Thoracic aorta (tissue), 2 donors: Measurements from ENCODE around the gene MYO1G. TPM values are rescaled to one million over a fixed set of nuclear protein-coding genes. Genes with fewer than 3 reads are reported as not detected.

Experiments used
- ATAC-seq: fragments of 150-250 bp; one replicate; pipeline ENCODE4 v1.8.0; 2017; ENCODE audit warnings: low read depth; ENCODE audit not compliant: insufficient number of reproducible peaks, low FRiP score
- DNase-seq: peaks from one replicate; pipeline ENCODE4 v3.0.0-alpha.2; 2020; ENCODE audit warnings: low spot score
- H3K27ac ChIP-seq, 2 donors: fragments of 200-600 bp; sonication (generic); 1 replicate in 1 of 2; 2 replicates in 1 of 2; pipeline ENCODE4 v1.5.1; 2016; ENCODE audit warnings: mild to moderate bottlenecking in 2 of 2, moderate library complexity in 2 of 2
- H3K27me3 ChIP-seq: fragments of 200-600 bp; sonication (generic); replicated peaks from 2 replicates; pipeline ENCODE4 v1.6.0; 2016; ENCODE audit warnings: mild to moderate bottlenecking; ENCODE audit not compliant: insufficient read depth
- H3K36me3 ChIP-seq: fragments of 200-600 bp; sonication (generic); one replicate; pipeline ENCODE4 v1.5.1; 2016
- H3K4me1 ChIP-seq, 2 donors: fragments of 200-600 bp; sonication (generic); 1 replicate in 1 of 2; 2 replicates in 1 of 2; pipeline versions ENCODE4 v1.5.1 to v1.6.0; 2016; ENCODE audit warnings: low read depth in 2 of 2, mild to moderate bottlenecking in 1 of 2; ENCODE audit not compliant: control insufficient read depth in 1 of 2
- H3K4me3 ChIP-seq: fragments of 200-600 bp; sonication (generic); 2 replicates; pipeline ENCODE4 v1.5.1; 2016; ENCODE audit warnings: mild to moderate bottlenecking
- H3K9me3 ChIP-seq: fragments of 200-600 bp; sonication (generic); 2 replicates; pipeline ENCODE4 v1.5.1; 2016
- total RNA-seq, 2 donors: library from RNA; depleted of rRNA; stranded (reverse); fragments of >200 nt; gene quantifications; one replicate each; pipeline versions ENCODE4 v1.1.0 to v1.2.3, GENCODE V29; 2016
- TF ChIP-seq, protein P1 (sequence below): fragments of 200-600 bp; sonication (generic); IDR thresholded peaks from one replicate; pipeline ENCODE4 v1.5.1; 2019; ENCODE audit warnings: antibody characterized with exemption

The MYO1G gene
- total RNA-seq, 2 donors from 2014 or later, result 2.0 to 13.8 TPM

DNA sequence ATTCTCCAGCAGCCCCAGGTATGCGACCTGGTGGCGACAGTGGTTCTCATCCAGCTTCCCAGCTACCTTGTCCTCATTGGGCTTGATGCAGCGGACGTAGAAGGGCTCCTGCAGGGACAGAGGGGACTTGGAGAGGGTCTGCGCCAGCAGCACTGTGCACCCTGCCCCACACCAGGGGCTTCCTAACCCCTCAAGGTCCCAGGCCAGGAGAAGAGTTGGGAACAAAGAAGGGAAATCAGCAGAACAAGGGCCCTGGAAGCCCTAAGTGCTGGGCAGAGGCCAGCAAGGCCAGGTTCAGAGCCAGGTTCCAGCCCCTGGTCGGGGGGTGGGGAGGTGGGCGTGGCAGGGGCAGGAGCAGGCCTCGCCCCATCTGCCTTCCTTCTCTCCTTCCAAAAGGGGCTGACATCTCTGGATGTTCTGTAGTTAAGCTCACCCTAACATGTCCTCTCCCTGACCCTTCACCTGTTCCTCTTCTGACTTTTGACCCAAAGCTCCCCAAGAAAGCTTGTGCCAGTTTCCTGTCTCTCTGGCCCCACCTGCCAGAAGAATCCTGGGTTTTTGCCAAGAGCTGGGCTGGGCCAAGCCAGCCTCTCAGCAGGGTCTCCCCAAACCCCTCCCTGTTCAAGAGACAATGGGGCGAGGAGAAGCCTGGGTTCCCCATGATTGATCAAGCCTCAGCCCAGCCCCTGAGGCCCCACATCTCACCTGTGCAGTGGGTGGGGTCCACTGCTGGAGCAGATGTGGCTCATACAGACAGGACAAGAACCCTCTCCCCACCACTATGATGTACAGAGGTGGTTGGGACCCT is 11.9 kb downstream of the MYO1G start:
- Histone ChIP-seq H3K27ac (no peak overlapping the region), H3K36me3 (no peaks in the 10 kb centered on the region), H3K4me3 (no peak overlapping the region), H3K9me3 (no peaks in the 10 kb centered on the region), H3K4me1 (peaks cover 0 to 14% of the 10 kb centered on the region in 2 donors), H3K27me3 (no peaks in the 10 kb centered on the region)
- DNase-seq, result no peak
- TF ChIP-seq, protein P1, sequence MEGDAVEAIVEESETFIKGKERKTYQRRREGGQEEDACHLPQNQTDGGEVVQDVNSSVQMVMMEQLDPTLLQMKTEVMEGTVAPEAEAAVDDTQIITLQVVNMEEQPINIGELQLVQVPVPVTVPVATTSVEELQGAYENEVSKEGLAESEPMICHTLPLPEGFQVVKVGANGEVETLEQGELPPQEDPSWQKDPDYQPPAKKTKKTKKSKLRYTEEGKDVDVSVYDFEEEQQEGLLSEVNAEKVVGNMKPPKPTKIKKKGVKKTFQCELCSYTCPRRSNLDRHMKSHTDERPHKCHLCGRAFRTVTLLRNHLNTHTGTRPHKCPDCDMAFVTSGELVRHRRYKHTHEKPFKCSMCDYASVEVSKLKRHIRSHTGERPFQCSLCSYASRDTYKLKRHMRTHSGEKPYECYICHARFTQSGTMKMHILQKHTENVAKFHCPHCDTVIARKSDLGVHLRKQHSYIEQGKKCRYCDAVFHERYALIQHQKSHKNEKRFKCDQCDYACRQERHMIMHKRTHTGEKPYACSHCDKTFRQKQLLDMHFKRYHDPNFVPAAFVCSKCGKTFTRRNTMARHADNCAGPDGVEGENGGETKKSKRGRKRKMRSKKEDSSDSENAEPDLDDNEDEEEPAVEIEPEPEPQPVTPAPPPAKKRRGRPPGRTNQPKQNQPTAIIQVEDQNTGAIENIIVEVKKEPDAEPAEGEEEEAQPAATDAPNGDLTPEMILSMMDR, result no peak
- ATAC-seq, result no peak

DNA sequence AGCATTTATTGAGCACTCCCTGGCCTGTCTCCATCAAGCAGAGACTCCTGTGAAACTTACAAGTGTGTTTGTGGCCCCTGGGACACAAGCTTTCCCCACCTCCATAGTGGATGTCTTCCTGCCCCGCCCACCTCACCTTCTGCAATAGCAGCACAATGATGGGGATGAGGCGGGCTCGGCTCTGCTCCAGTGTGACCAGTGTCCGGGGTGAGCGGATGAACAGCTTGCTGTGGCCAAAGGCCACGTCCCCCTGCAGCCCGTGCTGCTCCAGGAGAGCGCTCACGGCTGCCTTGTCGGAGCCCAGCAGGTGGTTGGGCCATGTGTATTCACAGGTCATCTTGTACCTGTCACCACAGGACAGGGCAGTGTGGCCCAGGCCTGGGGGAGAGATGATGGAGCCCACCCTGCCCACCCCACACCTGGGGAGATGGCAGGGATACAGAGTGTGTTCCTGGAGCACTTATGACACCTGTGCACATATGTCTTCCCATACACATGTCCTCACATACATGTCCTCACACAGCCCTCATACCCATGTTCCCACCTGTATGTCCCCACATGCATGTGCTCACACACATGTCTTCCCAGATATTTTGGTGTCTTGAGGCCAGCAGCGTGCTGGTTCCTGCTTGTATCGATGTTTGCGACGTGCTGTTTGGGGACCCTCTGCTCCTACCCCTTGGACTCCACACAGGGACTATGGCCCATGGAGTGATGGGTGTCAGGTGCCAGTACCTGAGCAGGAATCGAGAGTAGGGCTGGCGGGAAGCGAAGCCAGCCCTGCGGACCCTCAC is 12.7 kb downstream of the MYO1G start:
- no peaks in the 10 kb centered on the region for H3K9me3 ChIP-seq
- TF ChIP-seq, protein P1, result no peak
- H3K4me3 ChIP-seq, result no peak overlapping the region
- no peaks in the 10 kb centered on the region for H3K27me3 ChIP-seq
- ATAC-seq (no peak), DNase-seq (no peak)
- H3K27ac ChIP-seq, result no peak overlapping the region
- H3K4me1 ChIP-seq, result peaks cover 0 to 14% of the 10 kb centered on the region in 2 donors
- no peaks in the 10 kb centered on the region for H3K36me3 ChIP-seq

DNA sequence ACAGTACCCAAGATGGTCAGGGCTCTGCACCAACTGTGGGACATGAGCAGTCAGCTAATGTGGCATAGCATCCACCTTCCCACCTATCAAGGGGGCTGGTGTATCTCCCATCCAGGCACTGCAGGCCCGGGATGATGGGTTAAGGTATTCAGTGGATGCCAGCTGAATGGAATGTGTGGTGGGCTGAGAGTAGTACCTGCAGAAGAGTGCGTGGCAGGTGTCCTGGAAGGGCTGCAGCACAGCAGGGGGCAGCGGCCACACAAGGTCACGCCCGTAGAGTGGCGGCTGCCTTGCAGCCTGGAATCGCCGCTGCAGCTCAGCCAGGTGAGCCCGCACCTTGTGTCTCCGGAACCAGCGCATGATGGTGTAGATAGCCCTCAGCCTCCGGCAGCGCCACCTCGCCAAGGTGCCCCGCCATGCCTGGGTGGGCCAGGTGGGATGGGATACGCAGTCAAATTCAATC is 13.3 kb downstream of the MYO1G start:
- Histone ChIP-seq H3K4me1 (peaks cover 0 to 14% of the 10 kb centered on the region in 2 donors), H3K9me3 (no peaks in the 10 kb centered on the region), H3K27me3 (no peaks in the 10 kb centered on the region), H3K36me3 (no peaks in the 10 kb centered on the region), H3K27ac (no peak overlapping the region), H3K4me3 (no peak overlapping the region)
- TF ChIP-seq, protein P1, result no peak
- DNase-seq (no peak), ATAC-seq (no peak)

DNA sequence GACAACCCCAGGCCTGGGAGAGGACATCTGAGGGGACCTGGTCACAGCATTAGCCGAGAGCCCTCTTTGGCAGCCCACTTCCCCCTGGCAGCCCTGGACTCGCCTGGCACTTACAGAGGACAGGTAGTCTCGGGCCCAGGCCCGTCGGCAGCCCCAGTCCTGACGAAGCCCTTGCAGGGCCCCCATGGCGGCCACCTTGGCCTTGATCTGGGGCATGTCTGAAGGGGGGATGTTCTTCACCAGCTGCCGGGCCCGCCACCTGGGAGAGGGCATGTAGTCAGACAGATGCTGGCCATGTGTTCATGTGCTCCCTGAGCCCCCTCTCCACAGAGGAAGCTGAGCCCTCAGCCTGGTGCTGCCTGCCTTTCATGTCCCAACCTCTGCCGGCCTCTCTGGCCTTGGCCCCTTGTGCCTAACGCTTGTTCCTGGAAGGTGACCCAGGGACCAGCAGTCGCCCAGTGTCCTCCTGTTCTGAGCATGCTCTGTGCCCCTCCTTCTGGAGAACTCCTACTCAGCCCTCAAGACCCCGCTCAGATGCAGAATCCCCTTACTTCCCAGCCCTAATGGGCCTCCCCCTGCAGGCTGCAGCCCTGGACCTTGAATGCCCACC is 13.9 kb downstream of the MYO1G start:
- Histone ChIP-seq H3K4me3 (no peak overlapping the region), H3K27ac (no peak overlapping the region), H3K27me3 (no peaks in the 10 kb centered on the region), H3K9me3 (no peaks in the 10 kb centered on the region), H3K4me1 (peaks cover 0 to 14% of the 10 kb centered on the region in 2 donors), H3K36me3 (no peaks in the 10 kb centered on the region)
- TF ChIP-seq, protein P1, result no peak
- ATAC-seq (no peak), DNase-seq (no peak)

DNA sequence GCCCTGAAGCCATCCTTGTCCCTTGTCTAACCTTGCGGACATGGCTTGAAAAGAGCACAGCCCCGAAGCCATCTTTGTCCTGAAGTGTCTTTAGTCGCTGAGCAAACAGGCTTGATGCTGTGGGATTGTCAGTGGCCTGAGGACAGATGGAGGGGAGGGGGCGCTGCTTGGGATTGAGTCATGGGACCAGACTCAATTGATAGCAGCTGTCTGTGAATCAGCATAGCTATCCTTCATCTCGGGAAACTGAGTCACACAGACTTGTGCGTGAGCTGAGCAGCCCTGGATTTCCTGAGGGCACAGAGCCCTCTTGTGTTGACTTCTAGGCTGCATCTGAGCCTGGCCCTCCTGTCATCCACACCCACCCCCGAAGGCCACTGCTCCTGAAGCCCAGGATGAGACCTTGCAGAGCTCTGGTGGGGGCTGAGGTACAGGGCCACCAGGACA is 14.4 kb downstream of the MYO1G start:
- Histone ChIP-seq H3K4me1 (peaks cover 0 to 14% of the 10 kb centered on the region in 2 donors), H3K4me3 (no peak overlapping the region), H3K27me3 (no peaks in the 10 kb centered on the region), H3K27ac (no peak overlapping the region), H3K9me3 (no peaks in the 10 kb centered on the region), H3K36me3 (no peaks in the 10 kb centered on the region)
- ATAC-seq, result no peak
- TF ChIP-seq, protein P1, result no peak
- no peak for DNase-seq
